Body of pancreas (tissue), 4 donors: ENCODE data around the gene TUBGCP6. TPM values are rescaled to one million over a fixed set of nuclear protein-coding genes. Genes with fewer than 3 reads are reported as not detected.

Source experiments
- ATAC-seq: fragments of 150-250 bp; one replicate; pipeline ENCODE4 v1.9.1; 2016
- DNase-seq, 4 donors: peaks; one replicate each; pipeline ENCODE4 v3.0.0-alpha.2; 2019
- H3K27ac ChIP-seq, 4 donors: fragments of 200-600 bp; sonication (generic); 1 replicate in 3 of 4; 2 replicates in 1 of 4; pipeline versions ENCODE4 v1.5.1 to v1.6.1; 2016 to 2019; ENCODE audit warnings: mild to moderate bottlenecking in 1 of 4, mixed read lengths in 1 of 4, moderate library complexity in 1 of 4
- H3K27me3 ChIP-seq, 2 donors: fragments of 200-600 bp; sonication (generic); one replicate each; pipeline ENCODE4 v1.6.0; 2016; ENCODE audit warnings: mild to moderate bottlenecking in 1 of 2
- H3K36me3 ChIP-seq, 2 donors: fragments of 200-600 bp; sonication (generic); replicated peaks in 1 of 2; 2 replicates each; pipeline ENCODE4 v1.5.1; 2016; ENCODE audit warnings: low read depth in 2 of 2; ENCODE audit not compliant: insufficient read depth in 1 of 2
- H3K4me1 ChIP-seq: fragments of 200-600 bp; sonication (generic); one replicate; pipeline ENCODE4 v1.6.0; 2016
- H3K4me3 ChIP-seq, 2 donors: fragments of 200-600 bp; sonication (generic); 1 replicate in 1 of 2; 2 replicates in 1 of 2; pipeline ENCODE4 v1.5.1; 2016 to 2019
- H3K9me3 ChIP-seq, 3 donors: fragments of 200-600 bp; sonication (generic); 1 replicate in 2 of 3; 2 replicates in 1 of 3; pipeline ENCODE4 v1.5.1; 2016
- CTCF ChIP-seq, 7 experiments: fragments of 450-650 bp in 4 of 7; fragments of 200-600 bp in 3 of 7; sonication (generic) in 3 of 7; IDR thresholded peaks; one replicate each; pipeline ENCODE4 v1.5.1; 2016 to 2019; ENCODE audit warnings: antibody characterized with exemption in 7 of 7
- POLR2A ChIP-seq, 3 donors: fragments of 450-650 bp; IDR thresholded peaks; one replicate each; pipeline ENCODE4 v1.6.1; 2016; ENCODE audit warnings: antibody characterized with exemption in 3 of 3, mild to moderate bottlenecking in 2 of 3
- WGBS, 2 donors: methylation state at CpG; one replicate each; pipeline ENCODE4 v1.1.5; 2017; 5-methylcytosine and 5-hydroxymethylcytosine counted together
- intact Hi-C: fragments of 100-400 bp; cut with DNase I; formaldehyde crosslinking; loops from one replicate; pipeline ENCODE4 v1.15.1; 2023
- total RNA-seq, 2 donors: library from RNA; depleted of rRNA; stranded (reverse); fragments of >200 nt; gene quantifications; one replicate each; pipeline ENCODE4 v1.1.0, GENCODE V29; 2016

Gene TUBGCP6
- total RNA-seq = 100 to 1,000 TPM in 1 of 2 donors, 10 to 100 TPM in 1; 61.2 to 121 TPM

- intact Hi-C loops = loop anchor here (10.0 kb wide), 1 partner anchor 260 kb away; the partner anchor contains the start of genes LMF2 and NCAPH2
- 0% methylated on average over 27 to 76 of the region's 76 CpGs for WGBS, 2 donors
- peaks cover 43% of the 10 kb centered on the region for H3K4me1 ChIP-seq
These were observed at the start of gene TUBGCP6 for GRCh38 chr22:50244420-50245213. TUBGCP6 (minus strand) TSS chr22:50245023; CDS start chr22:50244459, 564 bp downstream.

GRCh38 chr22:50294319-50294656 lies 49.5 kb upstream of the TUBGCP6 start:
- Histone ChIP-seq H3K4me3 (no peak overlapping the region), H3K4me1 (peaks cover 73% of the 10 kb centered on the region), H3K9me3 (no peaks in the 10 kb centered on the region), H3K27me3 (no peaks in the 10 kb centered on the region), H3K36me3 (peaks cover 0 to 7% of the 10 kb centered on the region in 2 donors), H3K27ac (peak overlapping the region; percentile 76 to 89 (median 82))
- 51% methylated on average over 5 of the region's 5 CpGs; no CpG with 5 or more reads in 1 of the 2 donors for WGBS, 2 donors
- intact Hi-C loops = no loop called here
- no peak for DNase-seq
- TF ChIP-seq CTCF (IDR thresholded peaks at IDR 0.05) (no peak), POLR2A (IDR thresholded peaks at IDR 0.05) (no peak)
- no peak for ATAC-seq

More at GRCh38 chr22:50244420-50245213, at the start of gene TUBGCP6:
- H3K27me3 ChIP-seq = no peaks in the 10 kb centered on the region
- no peaks in the 10 kb centered on the region for H3K36me3 ChIP-seq
- DNase-seq (peak; percentile 93 to 97 (median 95)), ATAC-seq (peak; percentile 93)
- no peaks in the 10 kb centered on the region for H3K9me3 ChIP-seq
- H3K4me3 ChIP-seq = peak within 1 kb of the TSS; percentile 39 to 93
- peak within 1 kb of the TSS; percentile 75 to 97 (median 94) for H3K27ac ChIP-seq
- peak; percentile 77 to 90 (median 87) for TF ChIP-seq POLR2A (IDR thresholded peaks at IDR 0.05)
- peak in 5 of 7 experiments; percentile 33 to 64 (median 44) for TF ChIP-seq CTCF (IDR thresholded peaks at IDR 0.05)

- 16 to 70% methylated on average over 2 to 42 of the region's 42 CpGs for WGBS, 2 donors
- intact Hi-C loops = no loop called here
- H3K4me1 ChIP-seq = peaks cover 70% of the 10 kb centered on the region
- H3K27ac ChIP-seq = peak overlapping the region; percentile 76 to 89 (median 82)
- no peaks in the 10 kb centered on the region for H3K9me3 ChIP-seq
- DNase-seq (peak; percentile 60 to 82 (median 76)), ATAC-seq (peak; percentile 80)
- H3K27me3 ChIP-seq = no peaks in the 10 kb centered on the region
- peak in 2 of 3 donors; percentile 37 to 40 for TF ChIP-seq POLR2A (IDR thresholded peaks at IDR 0.05)
- peak in 2 of 7 experiments; percentile 5 to 9 for TF ChIP-seq CTCF (IDR thresholded peaks at IDR 0.05)
- peaks cover 4 to 10% of the 10 kb centered on the region in 2 donors for H3K36me3 ChIP-seq
- no peak overlapping the region for H3K4me3 ChIP-seq
These were observed 48.9 kb upstream of the TUBGCP6 start for GRCh38 chr22:50293441-50294318.

- 41 to 77% methylated on average over 13 to 26 of the region's 29 CpGs for WGBS, 2 donors
- peaks cover 5 to 15% of the 10 kb centered on the region in 2 donors for H3K36me3 ChIP-seq
- H3K9me3 ChIP-seq = no peaks in the 10 kb centered on the region
- ATAC-seq (no peak), DNase-seq (no peak)
- intact Hi-C loops = no loop called here
- no peaks in the 10 kb centered on the region for H3K27me3 ChIP-seq
- peak overlapping the region; percentile 36 to 89 (median 82) for H3K27ac ChIP-seq
- H3K4me1 ChIP-seq = peaks cover 61% of the 10 kb centered on the region
- no peak overlapping the region for H3K4me3 ChIP-seq
- no peak for TF ChIP-seq CTCF (IDR thresholded peaks at IDR 0.05)
- TF ChIP-seq POLR2A (IDR thresholded peaks at IDR 0.05) = no peak
These were observed 48.0 kb upstream of the TUBGCP6 start for GRCh38 chr22:50292643-50293440.
